ENCODE measurements around the gene TRPC3. TPM values are rescaled to one million over a fixed set of nuclear protein-coding genes. Genes with fewer than 3 reads are reported as not detected.

TRPC3 gene
- total and polyA plus RNA-seq, 2 of the 8 experiments (the other 6 are each of a cell fraction or from before 2014, with no cell fraction given), result 0.37 to 0.41 TPM

DNA sequence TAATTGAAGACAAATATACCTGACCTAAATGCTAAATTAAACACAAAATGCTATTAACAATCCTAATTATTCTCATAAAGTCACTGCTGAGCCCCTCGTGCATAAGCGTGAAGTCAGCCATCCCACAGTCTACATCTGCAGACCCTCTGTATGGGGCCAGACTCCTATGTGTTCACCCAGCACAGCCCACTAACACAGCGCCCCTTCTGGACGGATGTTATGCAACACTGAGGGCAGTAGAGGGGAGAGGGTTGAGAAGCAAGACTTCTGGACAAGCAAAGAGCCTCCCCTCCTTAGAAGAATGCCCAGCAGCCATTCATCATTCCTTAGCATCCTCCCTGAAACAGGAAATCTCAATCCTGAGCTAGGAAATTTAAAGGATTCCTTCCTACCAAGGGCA, 7.9 kb downstream of the TRPC3 start (continued):
- TF ChIP-seq HDAC6 (IDR thresholded peaks at IDR 0.05; ENCODE audit: low read depth, low read length), result no peak
- no peak for TF ChIP-seq BRCA1 (IDR thresholded peaks at IDR 0.05; ENCODE audit: low read depth, low read length)
- peak; percentile 35 to 53; a peak in 3 of 4 replicates for TF ChIP-seq RAD21 (IDR thresholded peaks at IDR 0.05 in 1 of 2, conservative IDR thresholded peaks at IDR 0.05 in 1 of 2; ENCODE audit: low read depth in 2 of 2, low read length in 2 of 2)
- TF ChIP-seq, protein P1, sequence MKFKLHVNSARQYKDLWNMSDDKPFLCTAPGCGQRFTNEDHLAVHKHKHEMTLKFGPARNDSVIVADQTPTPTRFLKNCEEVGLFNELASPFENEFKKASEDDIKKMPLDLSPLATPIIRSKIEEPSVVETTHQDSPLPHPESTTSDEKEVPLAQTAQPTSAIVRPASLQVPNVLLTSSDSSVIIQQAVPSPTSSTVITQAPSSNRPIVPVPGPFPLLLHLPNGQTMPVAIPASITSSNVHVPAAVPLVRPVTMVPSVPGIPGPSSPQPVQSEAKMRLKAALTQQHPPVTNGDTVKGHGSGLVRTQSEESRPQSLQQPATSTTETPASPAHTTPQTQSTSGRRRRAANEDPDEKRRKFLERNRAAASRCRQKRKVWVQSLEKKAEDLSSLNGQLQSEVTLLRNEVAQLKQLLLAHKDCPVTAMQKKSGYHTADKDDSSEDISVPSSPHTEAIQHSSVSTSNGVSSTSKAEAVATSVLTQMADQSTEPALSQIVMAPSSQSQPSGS (IDR thresholded peaks at IDR 0.05; ENCODE audit: low read length), result no peak
- TF ChIP-seq BACH1 (IDR thresholded peaks at IDR 0.05; ENCODE audit: low read length), result no peak
